Activated CD4-positive, CD25-positive, alpha-beta regulatory T cell treated with anti-CD3 and anti-CD28 coated beads, Interleukin-2, amount 50 U/mL, for 72 hours (primary cell): ENCODE measurements around the gene GGT5.

Source experiments
- DNase-seq: peaks from one replicate; pipeline ENCODE4 v3.0.0; 2021

The GGT5 gene

GRCh38 chr22:24181996-24182899, 62.6 kb downstream of the GGT5 start:
- no peak for DNase-seq

GRCh38 chr22:24181088-24181995, 63.5 kb downstream of the GGT5 start, which contains the start of gene SUSD2:
Gene SUSD2 (plus strand): TSS chr22:24181487. CDS start chr22:24181520, 33 bp downstream.
- DNase-seq = no peak

DNA sequence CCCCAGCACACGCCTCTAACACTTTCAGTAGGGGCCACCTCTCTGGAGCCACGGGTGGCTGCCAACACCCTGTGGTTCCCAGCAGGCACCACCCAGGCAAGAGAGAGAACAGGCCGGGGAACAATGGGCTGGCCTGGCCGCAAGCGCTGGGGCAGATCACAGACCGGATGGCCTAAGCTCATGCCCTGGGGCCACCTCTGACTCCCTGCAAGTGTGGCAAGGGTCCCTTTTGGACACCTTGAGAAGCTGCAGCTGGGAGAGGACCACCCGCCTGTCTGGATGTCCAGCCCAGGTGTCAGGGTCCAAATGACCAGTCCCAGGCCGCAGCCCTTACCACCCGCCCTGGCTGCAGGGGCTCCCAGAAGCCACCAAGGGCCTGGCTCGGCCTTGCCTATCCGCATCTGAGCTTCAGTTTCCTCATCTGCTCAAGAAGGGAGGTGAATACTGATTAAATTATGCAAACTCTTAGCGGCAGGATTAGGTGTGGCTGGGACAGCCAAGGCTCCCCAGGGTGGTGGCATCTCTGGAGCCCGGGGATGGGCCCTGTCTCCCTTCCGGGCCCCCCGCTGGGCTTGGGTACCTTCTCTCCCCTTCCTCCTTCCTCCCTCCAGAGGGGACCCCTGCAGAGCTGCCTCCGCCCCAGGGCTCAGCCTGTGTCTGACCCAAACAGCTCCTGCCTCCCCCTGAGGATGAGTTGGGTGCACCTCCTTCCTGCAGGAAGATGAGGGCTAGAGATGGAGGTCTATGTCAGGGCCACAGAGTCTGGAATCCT, 64.4 kb downstream of the GGT5 start:
- DNase-seq = no peak

DNA sequence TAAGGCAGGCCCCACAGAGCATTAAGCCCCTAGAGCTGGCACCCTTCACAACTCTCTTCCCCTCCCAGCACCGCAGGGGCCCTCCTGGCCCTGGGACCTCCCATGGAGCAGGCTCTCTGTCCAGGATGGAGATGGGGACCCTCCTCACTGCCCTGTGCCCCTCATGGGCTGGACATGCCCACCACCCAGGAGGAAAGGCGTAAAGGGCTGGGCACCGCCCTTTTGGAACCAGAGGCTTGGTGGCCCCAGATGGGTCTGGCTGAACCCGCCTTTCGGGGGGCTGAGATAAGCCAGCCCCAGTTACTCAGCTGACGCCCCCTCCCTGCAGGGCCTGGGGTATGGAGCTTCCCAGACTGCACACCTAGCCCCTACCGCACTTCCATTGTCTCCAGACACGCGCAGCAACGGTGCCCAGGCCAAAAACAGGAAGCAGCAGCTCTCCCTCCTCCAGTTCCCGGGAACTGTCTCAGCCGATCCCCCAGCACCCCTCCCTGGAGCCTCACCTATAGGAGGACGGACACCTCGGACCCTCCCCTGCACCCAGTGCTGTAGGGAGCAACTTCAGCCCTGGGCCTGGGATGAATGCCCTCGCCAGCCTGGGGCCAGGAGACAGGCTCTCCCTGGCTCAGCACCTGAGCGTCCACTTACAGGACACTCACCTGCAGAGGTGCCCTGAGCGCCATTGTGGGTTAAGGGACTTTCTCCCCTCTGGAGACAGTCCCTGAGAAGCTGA, 65.2 kb downstream of the GGT5 start:
- DNase-seq = no peak

GRCh38 chr22:24178502-24179440, 66.1 kb downstream of the GGT5 start:
- no peak for DNase-seq

DNA sequence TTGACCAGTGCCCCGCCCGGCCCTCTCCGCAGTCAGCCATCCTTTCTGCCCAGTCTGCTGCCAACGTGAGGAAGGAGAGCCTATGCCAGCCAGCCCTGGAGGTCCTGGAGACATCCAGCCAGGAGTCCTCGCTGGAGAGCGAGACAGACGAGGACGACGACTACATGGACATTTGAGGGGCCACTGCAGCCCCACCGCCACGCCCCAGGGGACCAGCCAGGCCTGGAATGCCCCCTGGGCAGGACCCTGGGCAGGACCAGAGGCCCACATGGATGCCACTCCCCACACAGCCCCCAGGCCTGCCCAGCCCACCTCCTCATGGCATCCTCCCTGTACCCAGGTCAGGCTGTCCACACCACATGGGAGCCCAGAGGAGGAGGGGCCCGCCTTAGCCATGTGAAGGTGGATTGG, 66.9 kb downstream of the GGT5 start:
- DNase-seq = no peak

DNA sequence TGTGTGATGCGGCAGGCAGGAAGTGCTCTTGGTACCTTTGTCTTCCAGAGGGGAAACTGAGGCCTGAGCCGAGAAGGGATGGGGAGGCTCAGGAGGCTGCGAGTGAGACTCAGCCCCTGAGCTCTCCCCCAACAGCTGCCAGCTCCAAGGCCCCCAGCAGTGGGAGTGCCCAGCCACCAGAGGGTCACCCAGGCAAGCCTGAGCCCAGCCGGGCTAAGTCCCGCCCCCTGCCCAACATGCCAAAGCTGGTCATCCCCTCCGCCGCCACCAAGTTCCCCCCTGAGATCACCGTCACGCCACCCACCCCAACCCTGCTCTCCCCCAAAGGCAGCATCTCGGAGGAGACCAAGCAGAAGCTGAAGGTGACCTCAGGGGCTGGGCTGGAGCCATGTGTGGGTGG, 67.4 kb downstream of the GGT5 start:
- DNase-seq = no peak

DNA sequence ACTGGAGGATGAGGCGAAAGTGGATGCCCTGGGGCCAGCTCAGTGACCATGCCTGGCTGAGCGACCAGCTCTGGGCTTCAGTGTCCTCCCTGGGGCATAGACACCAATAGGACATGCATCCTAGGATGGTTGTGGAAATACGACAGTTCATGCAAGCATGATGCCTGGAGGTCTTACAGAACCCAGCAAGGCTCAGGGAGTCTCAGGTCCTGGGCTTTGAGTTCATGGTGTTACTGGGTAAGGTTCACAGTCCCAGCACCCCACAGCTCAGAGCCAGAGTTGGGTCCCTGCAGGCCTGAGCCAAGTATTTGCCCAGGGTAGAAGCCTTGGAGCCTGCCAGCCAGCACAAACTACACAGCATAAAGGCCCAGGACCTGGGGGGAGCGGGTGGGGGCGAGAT, 67.8 kb downstream of the GGT5 start:
- DNase-seq = no peak

GRCh38 chr22:24176630-24177029, 68.3 kb downstream of the GGT5 start:
- no peak for DNase-seq

DNA sequence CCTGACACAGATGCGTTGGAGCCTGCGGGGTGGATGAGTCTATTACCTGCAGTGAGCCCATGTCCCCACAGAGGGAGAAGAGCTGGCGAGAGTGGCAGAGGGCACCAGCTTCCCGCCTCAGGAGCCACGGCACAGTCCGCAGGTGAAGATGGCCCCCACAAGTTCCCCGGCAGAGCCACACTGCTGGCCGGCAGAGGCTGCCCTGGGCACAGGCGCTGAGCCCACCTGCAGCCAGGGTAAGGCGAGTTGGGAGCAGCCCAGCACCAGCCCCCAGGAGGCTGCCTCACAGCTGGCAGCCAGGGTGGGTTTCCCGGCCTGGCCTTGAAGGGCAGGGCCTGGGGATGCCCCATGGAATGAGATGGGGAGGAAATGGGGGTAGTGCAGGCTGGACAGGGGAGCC, 68.8 kb downstream of the GGT5 start:
- no peak for DNase-seq

- peak; percentile 65 for DNase-seq
These were observed 69.6 kb downstream of the GGT5 start for GRCh38 chr22:24175160-24175808.

DNA sequence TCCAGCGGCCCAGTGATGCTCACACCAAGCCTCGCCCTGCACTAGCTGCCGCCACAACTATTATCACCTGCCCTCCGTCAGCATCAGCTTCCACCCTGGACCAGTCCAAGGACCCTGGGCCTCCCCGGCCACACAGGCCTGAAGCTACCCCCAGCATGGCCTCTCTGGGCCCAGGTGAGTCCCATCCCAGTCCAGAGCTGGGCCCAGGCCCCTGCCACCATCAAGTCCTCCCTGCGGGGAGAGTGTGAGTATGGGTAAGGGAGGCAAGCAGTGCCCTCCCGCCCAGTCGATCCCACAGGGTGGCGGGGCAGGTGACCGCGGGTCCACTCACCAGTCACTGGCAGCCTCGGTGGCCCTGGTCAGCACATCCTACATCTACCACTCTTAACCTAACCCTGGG, 73.1 kb downstream of the GGT5 start:
- no peak for DNase-seq

GRCh38 chr22:24170632-24171031, 74.2 kb downstream of the GGT5 start:
- no peak for DNase-seq

DNA sequence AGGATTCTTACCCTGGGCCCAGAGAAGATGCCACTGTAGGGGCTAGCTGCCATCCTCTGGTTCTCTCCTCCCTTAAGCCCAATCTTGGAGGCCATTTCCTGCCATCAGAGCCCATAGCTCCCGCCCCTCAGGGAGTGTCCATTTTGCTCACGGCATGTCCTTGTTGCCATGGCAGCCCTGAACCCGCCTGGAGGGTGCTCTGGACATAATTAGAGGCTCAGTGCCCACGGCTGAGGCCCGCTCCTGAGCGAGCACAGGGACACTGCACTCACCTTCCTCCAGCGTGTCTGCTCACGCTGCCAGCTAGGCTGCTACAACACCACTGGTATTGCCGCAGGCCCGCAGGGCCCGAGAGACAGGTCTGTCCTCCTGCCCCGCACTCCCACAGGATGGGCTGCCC, 74.7 kb downstream of the GGT5 start:
- DNase-seq = no peak
